Stimulated activated CD4-positive, alpha-beta T cell treated with anti-CD3 and anti-CD28 coated beads, Interleukin-12 subunit alpha, Interleukin-12 subunit beta, amount 100 ng/mL, for 48 hours (primary cell): ENCODE measurements around the gene CASK.
A peak's percentile ranks its signal among the peaks of the same experiment; 100 is the strongest.

ENCODE experiments used
- DNase-seq, 3 donors: peaks; one replicate each; pipeline ENCODE4 v3.0.0-alpha.2; 2020; ENCODE audit warnings: low read depth in 2 of 3, low spot score in 1 of 3

Gene CASK

GRCh38 chrX:41588271-41588670, 335.1 kb downstream of the CASK start:
- DNase-seq, result no peak

- DNase-seq, result no peak
Measured at GRCh38 chrX:41580423-41581064, 342.8 kb downstream of the CASK start.

- no peak for DNase-seq
Measured at GRCh38 chrX:41563876-41564275, 359.5 kb downstream of the CASK start.

GRCh38 chrX:41561045-41561444, 362.3 kb downstream of the CASK start:
- DNase-seq, result peak in 2 of 3 donors; percentile 8

- peak in 1 of 3 donors; percentile 1 for DNase-seq
Measured at GRCh38 chrX:41559235-41560052, 363.9 kb downstream of the CASK start.

- no peak for DNase-seq
Measured at GRCh38 chrX:41558531-41558930, 364.8 kb downstream of the CASK start.

GRCh38 chrX:41556958-41557357, 366.4 kb downstream of the CASK start:
- DNase-seq, result no peak

- no peak for DNase-seq
Measured at GRCh38 chrX:41553688-41554087, 369.7 kb downstream of the CASK start.

GRCh38 chrX:41548411-41548810, 374.9 kb downstream of the CASK start:
- DNase-seq, result no peak

GRCh38 chrX:41543668-41544067, 379.7 kb downstream of the CASK start:
- DNase-seq, result no peak

GRCh38 chrX:41543025-41543424, 380.3 kb downstream of the CASK start:
- DNase-seq, result no peak

- DNase-seq, result no peak
Measured at GRCh38 chrX:41542536-41542935, 380.8 kb downstream of the CASK start.

GRCh38 chrX:41542135-41542534, 381.2 kb downstream of the CASK start:
- no peak for DNase-seq

GRCh38 chrX:41541386-41541785, 382.0 kb downstream of the CASK start:
- DNase-seq, result no peak

GRCh38 chrX:41538707-41539106, 384.6 kb downstream of the CASK start:
- no peak for DNase-seq

GRCh38 chrX:41530085-41530484, 393.3 kb downstream of the CASK start:
- DNase-seq, result no peak

GRCh38 chrX:41529221-41529620, 394.1 kb downstream of the CASK start:
- DNase-seq, result no peak

- DNase-seq, result no peak
Measured at GRCh38 chrX:41528784-41529183, 394.6 kb downstream of the CASK start.

- DNase-seq, result no peak
Measured at GRCh38 chrX:41526925-41527324, 396.4 kb downstream of the CASK start.

GRCh38 chrX:41526271-41526670, 397.1 kb downstream of the CASK start:
- no peak for DNase-seq

- DNase-seq, result no peak
Measured at GRCh38 chrX:41522671-41523070, 400.7 kb downstream of the CASK start.

- DNase-seq, result no peak
Measured at GRCh38 chrX:41522081-41522480, 401.3 kb downstream of the CASK start.

- DNase-seq, result no peak
Measured at GRCh38 chrX:41519468-41519867, 403.9 kb downstream of the CASK start.
